Uterus (tissue), 2 donors: ENCODE data around the gene NUDT3.

ENCODE experiments used
- CTCF ChIP-seq, 4 experiments: fragments of 200-600 bp in 2 of 4; fragments of 450-650 bp in 2 of 4; sonication (generic) in 2 of 4; IDR thresholded peaks; one replicate each; pipeline ENCODE4 v1.5.1; 2016 to 2019; ENCODE audit warnings: antibody characterized with exemption in 4 of 4, mild to moderate bottlenecking in 2 of 4, moderate library complexity in 1 of 4
- POLR2A ChIP-seq, 2 donors: fragments of 450-650 bp; IDR thresholded peaks; one replicate each; pipeline ENCODE4 v1.6.1; 2016; ENCODE audit warnings: antibody characterized with exemption in 2 of 2, mild to moderate bottlenecking in 1 of 2, moderate library complexity in 1 of 2

GRCh38 chr6:34331371-34332050, 61.0 kb downstream of the NUDT3 start:
- TF ChIP-seq POLR2A (IDR thresholded peaks at IDR 0.05) (no peak), CTCF (IDR thresholded peaks at IDR 0.05) (no peak)
